GM19193 (cell line): ENCODE data around the gene BSG.

Experiments
- POLR2A ChIP-seq: IDR thresholded peaks from 4 replicates; pipeline ENCODE4 v1.6.1; 2011; ENCODE audit not compliant: insufficient read depth, insufficient read length; ENCODE audit errors: extremely low read depth

BSG gene

DNA sequence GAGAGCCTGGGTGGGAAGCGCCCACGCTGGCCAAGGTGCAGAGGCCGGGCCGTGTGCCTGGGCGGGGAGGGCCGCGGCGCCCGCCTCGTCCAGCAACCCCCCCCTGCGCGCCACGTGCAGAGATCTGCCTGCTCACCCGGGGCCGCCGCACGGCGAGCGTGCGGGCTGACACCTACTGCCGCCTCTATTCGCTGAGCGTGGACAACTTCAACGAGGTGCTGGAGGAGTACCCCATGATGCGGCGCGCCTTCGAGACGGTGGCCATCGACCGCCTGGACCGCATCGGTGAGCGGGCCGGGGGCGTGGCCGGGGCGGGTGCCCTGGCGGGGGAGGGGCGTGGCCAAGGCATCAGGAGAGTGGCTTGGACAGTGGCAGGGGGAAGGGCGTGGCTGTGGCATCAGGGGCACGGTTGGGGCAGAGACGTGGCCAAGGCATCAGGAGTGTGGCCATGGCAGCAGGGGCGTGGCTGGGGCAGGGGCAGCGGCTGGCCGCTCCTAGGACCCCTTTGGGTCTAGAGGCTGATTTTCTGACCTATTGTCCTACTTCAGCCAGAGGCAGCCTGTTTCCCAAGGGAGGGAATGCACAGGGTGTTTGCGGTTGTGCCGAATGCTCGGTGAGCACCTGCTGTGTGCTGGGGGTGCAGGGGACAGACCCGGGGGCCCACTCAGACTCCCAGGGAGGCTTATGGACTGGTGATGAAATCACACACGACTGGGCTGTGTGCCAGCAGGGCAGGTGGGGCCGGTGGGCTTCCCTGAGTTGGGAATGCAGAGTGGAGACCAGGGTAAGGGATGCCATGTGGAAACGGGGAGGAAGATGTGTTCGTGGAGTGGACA is 41.6 kb downstream of the BSG start:
- no peak for TF ChIP-seq POLR2A

DNA sequence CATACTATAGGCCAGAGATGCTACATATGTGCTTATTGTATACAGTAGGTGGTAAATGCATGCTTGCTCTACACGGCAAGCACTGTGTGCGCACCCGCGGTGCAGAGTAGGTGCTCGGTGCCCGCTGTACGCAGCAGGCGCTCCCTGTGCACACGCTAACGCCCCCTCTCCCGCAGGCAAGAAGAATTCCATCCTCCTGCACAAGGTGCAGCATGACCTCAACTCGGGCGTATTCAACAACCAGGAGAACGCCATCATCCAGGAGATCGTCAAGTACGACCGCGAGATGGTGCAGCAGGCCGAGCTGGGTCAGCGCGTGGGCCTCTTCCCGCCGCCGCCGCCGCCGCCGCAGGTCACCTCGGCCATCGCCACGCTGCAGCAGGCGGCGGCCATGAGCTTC is 43.2 kb downstream of the BSG start:
- no peak for TF ChIP-seq POLR2A

DNA sequence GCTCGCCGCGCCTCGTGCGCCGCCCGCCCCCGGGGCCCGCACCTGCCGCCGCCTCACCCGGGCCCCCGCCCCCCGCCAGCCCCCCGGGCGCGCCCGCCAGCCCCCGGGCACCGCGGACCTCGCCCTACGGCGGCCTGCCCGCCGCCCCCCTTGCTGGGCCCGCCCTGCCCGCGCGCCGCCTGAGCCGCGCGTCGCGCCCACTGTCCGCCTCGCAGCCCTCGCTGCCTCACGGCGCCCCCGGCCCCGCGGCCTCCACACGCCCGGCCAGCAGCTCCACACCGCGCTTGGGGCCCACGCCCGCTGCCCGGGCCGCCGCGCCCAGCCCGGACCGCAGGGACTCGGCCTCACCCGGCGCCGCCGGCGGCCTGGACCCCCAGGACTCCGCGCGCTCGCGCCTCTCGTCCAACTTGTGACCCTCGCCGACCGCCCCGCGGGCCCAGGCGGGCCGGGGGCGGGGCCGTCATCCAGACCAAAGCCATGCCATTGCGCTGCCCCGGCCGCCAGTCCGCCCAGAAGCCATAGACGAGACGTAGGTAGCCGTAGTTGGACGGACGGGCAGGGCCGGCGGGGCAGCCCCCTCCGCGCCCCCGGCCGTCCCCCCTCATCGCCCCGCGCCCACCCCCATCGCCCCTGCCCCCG is 43.8 kb downstream of the BSG start:
- TF ChIP-seq POLR2A: no peak

DNA sequence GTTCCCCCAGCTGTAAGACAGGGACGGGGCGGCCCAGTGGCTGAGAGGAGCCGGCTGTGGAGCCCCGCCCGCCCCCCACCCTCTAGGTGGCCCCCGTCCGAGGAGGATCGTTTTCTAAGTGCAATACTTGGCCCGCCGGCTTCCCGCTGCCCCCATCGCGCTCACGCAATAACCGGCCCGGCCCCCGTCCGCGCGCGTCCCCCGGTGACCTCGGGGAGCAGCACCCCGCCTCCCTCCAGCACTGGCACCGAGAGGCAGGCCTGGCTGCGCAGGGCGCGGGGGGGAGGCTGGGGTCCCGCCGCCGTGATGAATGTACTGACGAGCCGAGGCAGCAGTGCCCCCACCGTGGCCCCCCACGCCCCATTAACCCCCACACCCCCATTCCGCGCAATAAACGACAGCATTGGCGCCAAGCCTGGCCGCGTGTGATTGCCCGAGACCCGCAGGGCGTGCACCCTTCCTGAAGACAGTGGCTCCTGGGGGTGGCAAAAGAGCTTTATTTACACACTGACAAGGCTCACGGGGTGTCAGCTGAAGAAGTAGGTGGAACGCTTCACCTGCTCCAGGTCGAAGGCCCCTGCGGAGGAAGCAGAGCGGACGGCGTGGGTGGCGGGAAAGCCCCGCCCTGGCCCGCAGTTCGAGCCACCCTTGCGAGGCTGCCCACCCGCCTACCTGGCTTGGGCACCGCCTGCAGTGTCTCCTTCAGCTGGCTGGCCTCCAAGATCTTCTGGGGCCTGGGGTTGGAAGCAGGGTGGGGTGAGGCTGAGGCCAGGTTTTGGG is 44.5 kb downstream of the BSG start:
- no peak for TF ChIP-seq POLR2A

DNA sequence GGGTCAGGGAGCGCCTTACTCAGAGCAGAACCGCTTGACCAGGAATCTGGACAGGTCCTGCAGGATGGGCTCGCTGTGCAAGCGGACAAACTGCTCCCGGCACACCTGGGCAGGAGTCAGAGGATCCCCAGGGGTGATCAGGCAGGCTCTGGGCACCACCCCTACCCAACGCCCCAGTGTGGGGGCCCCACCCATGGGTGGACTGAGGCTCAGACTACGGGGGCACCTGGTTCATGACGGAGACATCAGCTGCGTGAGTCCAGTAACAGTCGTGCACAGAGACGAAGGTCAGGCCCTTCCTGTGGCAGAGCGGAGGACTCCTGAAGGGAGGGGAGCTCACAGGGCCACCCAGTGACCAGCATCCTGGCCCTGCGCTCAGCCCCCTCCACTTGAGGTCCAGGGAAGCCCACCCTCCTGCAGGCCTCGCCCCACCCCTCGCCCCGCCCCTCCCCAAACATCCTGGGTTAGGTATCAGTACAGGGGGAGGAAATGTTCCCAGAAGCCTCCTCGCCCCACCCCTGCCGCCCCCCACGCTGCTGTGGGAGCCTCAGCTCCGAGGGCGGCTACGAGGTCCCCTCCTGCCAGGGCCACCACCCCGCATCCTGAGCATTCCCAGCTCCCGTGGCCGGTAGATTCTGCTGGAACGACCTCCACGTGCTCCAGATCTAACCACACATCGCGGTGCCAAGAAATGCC is 45.3 kb downstream of the BSG start:
- no peak for TF ChIP-seq POLR2A

DNA sequence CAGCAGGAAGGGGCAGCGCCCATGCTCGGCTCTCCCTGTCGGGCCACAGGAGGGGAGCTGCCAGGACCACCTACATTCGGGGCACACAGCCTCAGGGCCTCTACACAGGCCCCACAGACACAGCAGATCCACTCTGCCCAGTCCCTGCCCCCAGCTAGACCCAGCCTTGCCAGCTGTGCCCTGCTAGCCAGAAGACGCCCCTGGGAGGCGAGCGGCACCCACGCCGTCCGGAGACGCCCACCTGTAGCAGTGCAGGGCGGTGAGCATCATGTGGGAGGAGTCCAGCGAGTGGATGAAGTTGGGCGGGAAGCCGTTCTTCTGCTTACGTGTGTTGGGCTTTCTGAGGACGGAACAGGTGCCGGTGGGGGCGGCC is 45.8 kb downstream of the BSG start:
- no peak for TF ChIP-seq POLR2A

DNA sequence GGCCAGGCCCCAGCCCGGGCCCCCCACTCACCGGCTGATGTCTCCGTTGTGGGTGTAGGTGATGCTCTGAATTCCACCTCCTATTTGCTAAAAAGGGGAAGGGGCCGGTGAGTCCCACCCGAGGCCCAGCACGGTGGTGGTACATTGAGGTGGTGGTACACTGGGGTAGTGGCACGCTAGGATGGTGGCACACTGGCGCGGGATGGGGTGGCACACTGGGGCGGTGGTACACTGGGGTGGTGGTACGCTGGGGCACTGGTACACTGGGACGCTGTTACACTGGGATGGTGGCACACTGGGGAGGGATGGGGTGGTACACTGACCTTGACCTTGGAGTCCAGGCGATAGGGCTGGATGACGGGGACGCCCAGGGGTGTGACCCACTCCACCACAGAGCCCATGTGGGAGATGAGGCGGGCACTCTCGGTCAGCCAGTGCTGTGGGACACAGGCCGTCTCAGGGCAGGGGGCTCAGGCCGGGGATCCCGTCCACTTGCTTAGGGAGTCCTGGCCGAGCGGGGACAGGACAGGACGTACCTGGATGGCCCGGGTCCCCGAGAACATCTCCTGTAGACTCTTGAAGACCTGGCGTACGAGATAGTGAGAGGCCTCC is 46.4 kb downstream of the BSG start:
- TF ChIP-seq POLR2A: no peak

DNA sequence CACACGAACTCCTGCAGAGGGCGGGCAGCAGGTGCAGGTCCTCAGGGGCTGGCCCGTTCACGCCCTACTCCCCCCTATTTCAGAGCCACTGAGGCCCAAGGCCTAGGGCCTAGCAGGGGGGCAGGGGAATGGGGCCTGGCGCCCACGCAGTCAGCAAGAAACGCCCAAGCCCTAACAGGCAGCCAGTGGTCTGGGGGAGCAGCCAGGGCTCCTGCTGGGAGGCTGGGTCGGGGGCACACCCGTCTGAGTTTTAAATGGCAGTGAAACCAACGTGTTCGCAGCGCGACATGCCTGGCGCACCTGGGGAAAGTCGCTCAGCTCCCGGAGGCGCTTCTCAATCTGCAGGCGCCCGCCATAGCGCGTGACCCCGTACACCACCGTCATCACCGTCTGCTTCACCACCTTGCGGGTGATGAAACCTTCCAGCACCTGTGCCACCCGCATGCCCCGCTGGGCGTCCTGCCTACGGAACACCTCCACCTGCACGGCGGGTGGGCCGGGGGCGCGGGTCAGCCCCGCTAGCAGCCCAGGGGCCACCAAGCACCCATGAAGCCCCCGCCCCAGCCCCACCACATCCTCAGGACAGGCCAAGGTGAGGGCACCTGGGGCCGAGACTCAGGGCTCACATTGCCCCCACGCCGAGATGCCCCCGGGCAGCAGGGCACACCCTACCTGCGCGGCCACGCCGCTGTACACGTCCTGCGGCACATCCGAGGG is 47.0 kb downstream of the BSG start:
- no peak for TF ChIP-seq POLR2A

DNA sequence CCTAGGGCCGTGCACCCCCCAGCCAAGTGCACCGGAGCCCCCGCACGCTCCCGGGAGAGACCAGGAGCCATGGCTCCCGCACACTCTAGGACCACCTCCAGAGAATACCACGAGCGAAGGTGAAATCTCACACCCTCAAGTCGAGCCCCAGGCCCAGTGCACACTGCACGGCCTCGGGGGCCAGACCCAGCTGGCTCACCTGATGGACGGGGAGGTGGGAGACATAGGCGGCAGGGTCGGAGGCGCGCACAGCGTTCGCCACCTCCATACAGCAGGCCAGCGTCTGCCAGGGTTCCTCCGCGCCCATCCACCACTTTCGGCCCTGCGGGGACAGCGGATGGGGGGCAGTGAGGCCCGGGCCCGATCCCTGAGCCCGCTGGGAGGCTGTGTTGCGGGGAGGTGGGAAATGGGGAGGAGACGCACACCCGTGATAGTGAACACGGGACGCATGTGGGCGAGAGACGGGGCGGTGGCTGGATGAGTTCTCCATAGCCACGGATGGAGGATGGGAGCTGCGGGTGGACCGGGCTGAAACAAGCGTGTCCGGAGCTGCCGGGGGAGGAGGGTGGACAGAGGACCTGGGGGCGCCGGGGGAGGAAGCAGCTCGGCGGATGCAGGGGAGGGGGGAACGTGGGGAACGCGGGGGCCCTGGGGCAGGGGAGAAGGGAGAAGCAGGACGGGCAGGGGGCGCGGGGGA is 47.9 kb downstream of the BSG start:
- TF ChIP-seq POLR2A: no peak

DNA sequence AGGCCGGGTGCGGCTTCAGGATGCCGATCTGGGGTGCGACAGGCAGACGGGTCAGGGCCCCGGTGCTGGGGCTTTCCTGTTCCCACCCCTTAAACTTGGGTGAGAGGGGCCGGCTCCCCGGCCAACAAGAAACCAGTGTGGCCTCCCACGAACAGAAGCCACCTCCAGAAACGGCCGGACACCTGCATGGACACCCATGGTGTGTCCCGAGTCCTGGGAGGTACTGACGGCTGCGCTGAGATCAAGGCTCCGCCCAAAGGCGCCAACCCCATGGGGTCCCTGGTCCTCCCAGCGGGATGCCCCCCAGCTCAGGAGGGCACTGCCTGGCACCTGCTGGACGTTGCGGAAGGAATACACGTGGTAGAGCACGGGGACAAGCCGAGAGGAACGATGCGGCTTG is 49.4 kb downstream of the BSG start:
- no peak for TF ChIP-seq POLR2A

DNA sequence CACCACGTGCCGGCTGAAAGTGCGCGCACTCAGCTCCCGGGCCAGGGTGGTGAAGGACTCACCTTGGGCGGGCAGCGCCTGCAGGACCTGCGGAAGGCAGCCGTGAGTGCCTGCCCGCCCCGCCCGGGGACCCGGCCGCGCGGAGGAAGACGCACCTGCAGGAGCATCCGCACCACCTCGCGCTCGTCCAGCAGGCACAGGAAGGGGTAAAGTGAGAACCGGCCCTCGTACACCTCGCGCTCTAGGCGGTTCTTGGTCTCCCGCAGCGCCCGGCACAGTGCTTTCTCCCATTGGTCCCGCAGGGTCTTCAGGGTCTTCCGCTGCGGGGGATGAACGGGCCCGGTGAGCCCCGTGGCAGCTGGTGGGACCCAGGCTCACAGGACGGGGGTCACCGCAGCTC is 50.3 kb downstream of the BSG start:
- TF ChIP-seq POLR2A: no peak

DNA sequence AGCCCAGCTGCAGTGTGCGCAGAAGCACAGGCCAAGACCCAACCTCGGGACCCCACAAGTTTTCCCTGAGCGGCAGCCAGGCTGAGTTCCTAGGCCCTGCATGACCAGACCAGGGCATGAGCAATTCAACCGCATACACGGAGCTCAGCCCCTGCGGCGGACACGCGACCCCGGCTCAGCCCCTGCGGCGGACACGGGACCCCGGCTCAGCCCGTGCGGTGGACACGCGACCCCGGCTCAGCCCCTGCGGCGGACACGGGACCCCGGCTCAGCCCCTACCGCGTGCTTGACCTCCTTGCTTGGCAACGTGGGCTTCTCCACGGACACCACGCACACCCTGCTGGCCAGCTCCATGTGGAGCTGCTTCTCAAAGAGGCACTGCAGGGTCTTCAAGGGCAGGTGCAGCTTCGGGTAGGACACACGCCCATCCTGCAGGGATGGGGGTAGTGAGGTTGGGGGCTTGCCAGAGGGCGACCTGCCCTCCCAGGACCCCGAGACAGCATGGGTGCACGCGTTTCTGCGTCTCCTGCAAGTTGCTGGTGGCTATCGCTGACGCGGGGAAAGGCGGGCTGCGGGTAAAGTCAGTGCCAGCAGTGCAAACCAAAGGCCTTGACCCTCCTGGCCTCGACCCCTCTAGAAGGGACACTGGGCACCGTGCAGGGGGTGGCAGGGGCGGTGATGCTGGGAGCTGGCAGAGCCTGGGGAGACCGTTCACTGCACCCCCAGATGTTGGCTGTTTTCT is 51.0 kb downstream of the BSG start:
- TF ChIP-seq POLR2A: no peak

DNA sequence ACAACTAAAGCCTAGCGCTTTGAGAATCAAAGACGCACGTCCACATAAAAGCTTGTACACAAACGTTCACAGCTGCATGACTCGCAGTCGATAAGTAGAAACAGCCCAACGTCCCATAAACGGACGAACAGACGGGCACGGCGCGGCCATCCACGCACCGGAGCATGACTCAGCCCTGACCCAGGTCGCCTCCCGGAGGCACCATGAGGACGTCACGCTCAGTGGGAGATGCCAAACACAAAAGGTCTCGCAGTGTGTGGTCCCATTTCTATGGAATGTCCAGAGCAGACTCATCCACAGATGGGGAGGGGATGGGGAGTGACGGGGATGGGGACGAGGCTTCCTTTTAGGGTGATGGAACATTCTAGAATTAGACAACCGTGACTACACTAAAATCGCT is 51.6 kb downstream of the BSG start:
- TF ChIP-seq POLR2A: no peak
